Measurements from ENCODE around the gene TOR4A.

Gene TOR4A

GRCh38 chr9:137251490-137252268 lies 25.8 kb upstream of the TOR4A start:
- no peak for DNase-seq

GRCh38 chr9:137252555-137253506 lies 24.7 kb upstream of the TOR4A start:
- no peak for DNase-seq

- DNase-seq, result peak in 1 of 58 donors; percentile 23
Observed at GRCh38 chr9:137253717-137254623, 23.6 kb upstream of the TOR4A start.

GRCh38 chr9:137254624-137255447 lies 22.7 kb upstream of the TOR4A start, which contains the start of gene NELFB:
Gene NELFB (plus strand): TSS chr9:137255327.
- DNase-seq, result peak; percentile 54 to 95 (median 89)

- DNase-seq, result peak in 7 of 58 donors; percentile 48 to 73 (median 66)
Observed at GRCh38 chr9:137255448-137256114, 21.9 kb upstream of the TOR4A start.

- no peak for DNase-seq
Observed at GRCh38 chr9:137256362-137256761, 21.2 kb upstream of the TOR4A start.

GRCh38 chr9:137256856-137257255 lies 20.7 kb upstream of the TOR4A start:
- DNase-seq, result no peak

- DNase-seq, result peak in 8 of 58 donors; percentile 9 to 27 (median 18)
Observed at GRCh38 chr9:137262173-137262908, 15.2 kb upstream of the TOR4A start.

- DNase-seq, result no peak
Observed at GRCh38 chr9:137262909-137263285, 14.6 kb upstream of the TOR4A start.

- no peak for DNase-seq
Observed at GRCh38 chr9:137263506-137263905, 14.0 kb upstream of the TOR4A start.

- DNase-seq, result no peak
Observed at GRCh38 chr9:137264067-137264466, 13.5 kb upstream of the TOR4A start.

GRCh38 chr9:137265496-137266161 lies 11.9 kb upstream of the TOR4A start:
- no peak for DNase-seq

- DNase-seq, result no peak
Observed at GRCh38 chr9:137266162-137266527, 11.4 kb upstream of the TOR4A start.

GRCh38 chr9:137266585-137267453 lies 10.7 kb upstream of the TOR4A start:
- DNase-seq, result no peak

- DNase-seq, result no peak
Observed at GRCh38 chr9:137267933-137268355, 9.6 kb upstream of the TOR4A start.

- no peak for DNase-seq
Observed at GRCh38 chr9:137268538-137269201, 8.9 kb upstream of the TOR4A start.

All from anterior cingulate cortex (tissue), 58 donors.